Nephron (organoid): Measurements from ENCODE around the gene DHFR2.
A peak's percentile ranks its signal among the peaks of the same experiment; 100 is the strongest.
"Not testable (repeated sequence)": the region's sequence is repeated elsewhere in the genome, so short reads cannot be mapped to it uniquely, and the experiment has no call there.

ENCODE experiments used
- H3K27ac Mint-ChIP-seq, 3 experiments: 2 replicates each; pipeline ENCODE4 v1.8.0; 2020; ENCODE audit warnings: mixed read lengths in 3 of 3, mild to moderate bottlenecking in 2 of 3, moderate library complexity in 1 of 3
- H3K27me3 Mint-ChIP-seq: 2 replicates; pipeline ENCODE4 v1.8.0; 2021; ENCODE audit warnings: low read depth, mild to moderate bottlenecking, moderate library complexity, mixed read lengths
- H3K36me3 Mint-ChIP-seq: 2 replicates; pipeline ENCODE4 v1.8.0; 2020; ENCODE audit warnings: low read depth, mixed read lengths
- H3K4me1 Mint-ChIP-seq: 2 replicates; pipeline ENCODE4 v1.8.0; 2020; ENCODE audit warnings: mixed read lengths
- H3K4me3 Mint-ChIP-seq, 3 experiments: 2 replicates each; pipeline ENCODE4 v1.8.0; 2020; ENCODE audit warnings: mild to moderate bottlenecking in 3 of 3, mixed read lengths in 3 of 3, moderate library complexity in 2 of 3
- H3K9me3 Mint-ChIP-seq: 2 replicates; pipeline ENCODE4 v1.8.0; 2020; ENCODE audit warnings: mixed read lengths
- TF ChIP-seq, protein P1 (sequence below), 3 experiments: fragments of 200-600 bp; sonication (generic); IDR thresholded peaks; one replicate each; pipeline ENCODE4 v1.5.0; 2021; ENCODE audit warnings: antibody characterized with exemption in 3 of 3; ENCODE audit not compliant: unreplicated experiment in 3 of 3

The DHFR2 gene

DNA sequence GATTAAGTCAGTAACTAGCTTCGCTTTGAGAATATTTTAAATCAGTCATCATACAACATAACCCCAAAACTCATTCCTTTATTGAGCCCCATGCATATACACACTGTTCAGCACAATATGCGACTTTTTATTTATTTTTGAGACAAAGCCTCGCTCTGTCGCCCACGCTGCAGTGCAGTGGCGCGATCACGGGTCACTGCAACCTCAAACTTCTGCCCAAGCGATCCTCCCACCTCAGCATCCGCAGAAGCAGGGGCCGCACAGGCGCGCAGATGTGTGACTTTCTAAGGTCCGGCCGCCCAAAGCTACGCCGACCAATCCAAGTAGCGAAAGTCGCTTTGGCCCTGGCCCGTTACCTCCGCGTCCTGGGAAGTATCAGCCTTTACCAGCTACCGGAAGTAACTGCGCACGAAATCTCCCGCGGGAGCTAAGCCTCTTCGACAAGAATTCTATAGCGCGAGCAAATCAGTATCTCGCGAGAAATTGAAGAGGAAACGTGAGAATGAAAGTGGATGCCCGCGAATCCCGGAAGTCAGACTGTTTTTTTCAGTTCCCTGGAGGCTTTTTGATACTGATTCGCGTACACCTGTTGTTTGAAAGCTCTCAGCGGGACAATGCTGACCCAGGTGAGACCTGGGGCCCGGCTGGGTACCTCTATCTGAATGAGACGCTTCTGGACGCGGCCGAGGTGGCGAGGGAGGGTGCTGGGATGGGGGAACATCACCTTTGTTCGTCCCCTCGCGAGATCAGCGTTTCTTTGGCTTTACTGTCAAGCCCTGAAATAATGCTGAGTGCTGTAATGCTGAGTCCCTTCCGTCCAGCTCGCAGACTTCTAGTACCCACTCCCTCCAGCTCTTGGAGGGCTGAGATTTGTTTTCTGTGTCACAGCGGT lies at the start of gene DHFR2, which contains the start of gene NSUN3:
Gene DHFR2, minus strand, starts transcription at position 404 of the 892 bp plus-strand sequence. CDS start 1,405 bp downstream, outside the sequence.
Gene NSUN3, plus strand, starts transcription at position 549 of the 892 bp plus-strand sequence. Its CDS starts 66 bp downstream, at position 615.
- TF ChIP-seq, protein P1, sequence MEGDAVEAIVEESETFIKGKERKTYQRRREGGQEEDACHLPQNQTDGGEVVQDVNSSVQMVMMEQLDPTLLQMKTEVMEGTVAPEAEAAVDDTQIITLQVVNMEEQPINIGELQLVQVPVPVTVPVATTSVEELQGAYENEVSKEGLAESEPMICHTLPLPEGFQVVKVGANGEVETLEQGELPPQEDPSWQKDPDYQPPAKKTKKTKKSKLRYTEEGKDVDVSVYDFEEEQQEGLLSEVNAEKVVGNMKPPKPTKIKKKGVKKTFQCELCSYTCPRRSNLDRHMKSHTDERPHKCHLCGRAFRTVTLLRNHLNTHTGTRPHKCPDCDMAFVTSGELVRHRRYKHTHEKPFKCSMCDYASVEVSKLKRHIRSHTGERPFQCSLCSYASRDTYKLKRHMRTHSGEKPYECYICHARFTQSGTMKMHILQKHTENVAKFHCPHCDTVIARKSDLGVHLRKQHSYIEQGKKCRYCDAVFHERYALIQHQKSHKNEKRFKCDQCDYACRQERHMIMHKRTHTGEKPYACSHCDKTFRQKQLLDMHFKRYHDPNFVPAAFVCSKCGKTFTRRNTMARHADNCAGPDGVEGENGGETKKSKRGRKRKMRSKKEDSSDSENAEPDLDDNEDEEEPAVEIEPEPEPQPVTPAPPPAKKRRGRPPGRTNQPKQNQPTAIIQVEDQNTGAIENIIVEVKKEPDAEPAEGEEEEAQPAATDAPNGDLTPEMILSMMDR (IDR thresholded peaks at IDR 0.05; ENCODE audit: unreplicated experiment in 3 of 3), result no peak
- Mint-ChIP-seq H3K9me3 (no peaks in the 10 kb centered on the region), H3K4me3 (peak within 1 kb of the TSS; percentile 98 to 99 (median 99)), H3K27me3 (no peaks in the 10 kb centered on the region), H3K27ac (peak within 1 kb of the TSS; percentile 100), H3K36me3 (peaks cover 32% of the 10 kb centered on the region), H3K4me1 (peaks cover 37% of the 10 kb centered on the region)

- H3K27ac Mint-ChIP-seq, result no peak overlapping the region
- H3K27me3 Mint-ChIP-seq, result no peaks in the 10 kb centered on the region
- no peak overlapping the region for H3K4me3 Mint-ChIP-seq
- TF ChIP-seq, protein P1 (IDR thresholded peaks at IDR 0.05; ENCODE audit: unreplicated experiment in 3 of 3), result no peak
- peaks cover 4% of the 10 kb centered on the region for H3K4me1 Mint-ChIP-seq
- H3K36me3 Mint-ChIP-seq, result peaks cover 22% of the 10 kb centered on the region
- H3K9me3 Mint-ChIP-seq, result no peaks in the 10 kb centered on the region
Observed at GRCh38 chr3:94110854-94111253, 48.1 kb upstream of the DHFR2 start.

- peaks cover 28% of the 10 kb centered on the region for H3K36me3 Mint-ChIP-seq
- not testable (repeated sequence) for H3K27ac Mint-ChIP-seq, H3K9me3 Mint-ChIP-seq, H3K27me3 Mint-ChIP-seq, H3K4me1 Mint-ChIP-seq, H3K4me3 Mint-ChIP-seq
Observed at GRCh38 chr3:94110232-94110631, 47.5 kb upstream of the DHFR2 start.

GRCh38 chr3:94106268-94106667 lies 43.6 kb upstream of the DHFR2 start:
- Mint-ChIP-seq H3K4me3 (no peak overlapping the region), H3K9me3 (no peaks in the 10 kb centered on the region), H3K27ac (no peak overlapping the region), H3K36me3 (peaks cover 24% of the 10 kb centered on the region), H3K27me3 (no peaks in the 10 kb centered on the region), H3K4me1 (no peaks in the 10 kb centered on the region)
- TF ChIP-seq, protein P1 (IDR thresholded peaks at IDR 0.05; ENCODE audit: unreplicated experiment in 3 of 3), result no peak

GRCh38 chr3:94101860-94102259 lies 39.1 kb upstream of the DHFR2 start:
- no peak overlapping the region for H3K27ac Mint-ChIP-seq
- no peaks in the 10 kb centered on the region for H3K27me3 Mint-ChIP-seq
- no peak overlapping the region for H3K4me3 Mint-ChIP-seq
- H3K36me3 Mint-ChIP-seq, result peaks cover 44% of the 10 kb centered on the region
- H3K9me3 Mint-ChIP-seq, result no peaks in the 10 kb centered on the region
- TF ChIP-seq, protein P1 (IDR thresholded peaks at IDR 0.05; ENCODE audit: unreplicated experiment in 3 of 3), result no peak
- H3K4me1 Mint-ChIP-seq, result no peaks in the 10 kb centered on the region

DNA sequence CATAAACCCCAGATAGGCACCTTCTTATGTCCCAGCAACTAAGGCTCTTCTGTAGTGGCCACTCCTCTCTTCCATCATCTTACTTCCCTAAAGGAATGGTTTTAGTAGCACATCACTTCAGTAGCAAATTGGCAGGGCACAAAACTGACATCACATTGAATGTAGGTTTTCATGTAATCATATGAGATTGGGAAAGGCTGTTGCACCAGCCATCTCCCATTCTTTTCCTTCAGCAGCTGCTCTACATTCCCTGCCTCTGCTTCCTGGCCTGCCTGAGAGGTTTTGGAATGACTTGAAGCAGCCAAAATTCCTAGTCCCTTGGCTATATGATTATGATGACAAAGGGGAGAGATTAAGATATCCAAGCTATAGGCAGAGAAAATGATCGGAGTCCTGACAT lies 36.6 kb upstream of the DHFR2 start:
- Mint-ChIP-seq H3K27me3 (no peaks in the 10 kb centered on the region), H3K4me3 (no peak overlapping the region), H3K9me3 (no peaks in the 10 kb centered on the region), H3K4me1 (no peaks in the 10 kb centered on the region), H3K27ac (no peak overlapping the region), H3K36me3 (peaks cover 44% of the 10 kb centered on the region)
- TF ChIP-seq, protein P1 (IDR thresholded peaks at IDR 0.05; ENCODE audit: unreplicated experiment in 3 of 3), result no peak
